NCI-H748 (cell line): ENCODE data around the gene MDN1.
"Not testable (repeated sequence)": the region's sequence is repeated elsewhere in the genome, so short reads cannot be mapped to it uniquely, and the experiment has no call there.

Experiments
- DNase-seq: peaks from one replicate; lab custom pipeline; 2025; ENCODE audit not compliant: unreplicated experiment; lab: John Stamatoyannopoulos, UW

MDN1 gene

GRCh38 chr6:89819336-89820130, at the start of gene MDN1:
Gene MDN1, minus strand, starts transcription at chr6:89819794. Its CDS starts 187 bp downstream, at chr6:89819607.
- DNase-seq: peak; percentile 98

- no peak for DNase-seq
Observed at GRCh38 chr6:89866024-89866678, 46.6 kb upstream of the MDN1 start.

- DNase-seq: no peak
Observed at GRCh38 chr6:89862698-89863097, 43.1 kb upstream of the MDN1 start.

- no peak for DNase-seq
Observed at GRCh38 chr6:89862273-89862672, 42.7 kb upstream of the MDN1 start.

- DNase-seq: no peak
Observed at GRCh38 chr6:89859744-89860143, 40.1 kb upstream of the MDN1 start.

- DNase-seq: no peak
Observed at GRCh38 chr6:89858041-89858440, 38.4 kb upstream of the MDN1 start.

- no peak for DNase-seq
Observed at GRCh38 chr6:89853068-89853467, 33.5 kb upstream of the MDN1 start.

- not testable (repeated sequence) for DNase-seq
Observed at GRCh38 chr6:89847513-89847912, 27.9 kb upstream of the MDN1 start.

GRCh38 chr6:89843070-89843469, 23.5 kb upstream of the MDN1 start:
- DNase-seq: no peak

GRCh38 chr6:89842228-89842627, 22.6 kb upstream of the MDN1 start:
- DNase-seq: no peak

- DNase-seq: no peak
Observed at GRCh38 chr6:89840538-89840937, 20.9 kb upstream of the MDN1 start.

GRCh38 chr6:89836639-89837222, 17.1 kb upstream of the MDN1 start:
- no peak for DNase-seq

- no peak for DNase-seq
Observed at GRCh38 chr6:89834884-89835792, 15.5 kb upstream of the MDN1 start.

- peak; percentile 42 for DNase-seq
Observed at GRCh38 chr6:89830170-89830809, 10.7 kb upstream of the MDN1 start.

- DNase-seq: peak; percentile 99
Observed at GRCh38 chr6:89829472-89830169, 10.0 kb upstream of the MDN1 start, which contains the start of gene CASP8AP2. Gene CASP8AP2, plus strand, starts transcription at chr6:89829880.

- DNase-seq: peak; percentile 78
Observed at GRCh38 chr6:89828988-89829471, 9.4 kb upstream of the MDN1 start.

GRCh38 chr6:89828475-89828987, 8.9 kb upstream of the MDN1 start:
- DNase-seq: not testable (repeated sequence)

- DNase-seq: no peak
Observed at GRCh38 chr6:89826029-89826528, 6.5 kb upstream of the MDN1 start.

- peak; percentile 50 for DNase-seq
Observed at GRCh38 chr6:89818977-89819335, 638 bp downstream of the MDN1 start.
